Activated naive CD8-positive, alpha-beta T cell treated with anti-CD3 and anti-CD28 coated beads for 36 hours (primary cell): ENCODE measurements around the gene CEP104. TPM values are rescaled to one million over a fixed set of nuclear protein-coding genes. Genes with fewer than 3 reads are reported as not detected.

Experiments
- DNase-seq: peaks from one replicate; pipeline ENCODE4 v3.0.0; 2021
- H3K27ac Mint-ChIP-seq: one replicate; pipeline ENCODE4 v1.8.0; 2022; ENCODE audit warnings: mild to moderate bottlenecking, moderate library complexity, mixed read lengths
- H3K27me3 Mint-ChIP-seq: one replicate; pipeline ENCODE4 v1.8.0; 2022; ENCODE audit warnings: mild to moderate bottlenecking, mixed read lengths
- H3K36me3 Mint-ChIP-seq: one replicate; pipeline ENCODE4 v1.8.0; 2021; ENCODE audit warnings: mild to moderate bottlenecking, mixed read lengths
- H3K4me1 Mint-ChIP-seq: one replicate; pipeline ENCODE4 v1.8.0; 2021; ENCODE audit warnings: mixed read lengths
- H3K4me3 Mint-ChIP-seq: one replicate; pipeline ENCODE4 v1.8.0; 2022; ENCODE audit warnings: mild to moderate bottlenecking, moderate library complexity, mixed read lengths
- H3K9me3 Mint-ChIP-seq: one replicate; pipeline ENCODE4 v1.8.0; 2022; ENCODE audit warnings: mixed read lengths
- total RNA-seq, 2 experiments: library from RNA; stranded (reverse); gene quantifications; one replicate each; pipeline ENCODE4 v1.2.3, GENCODE V29; 2021

The CEP104 gene
- total RNA-seq, 2 experiments from 2014 or later, result 28.8 to 40.1 TPM

GRCh38 chr1:3834701-3835100, 22.3 kb downstream of the CEP104 start:
- H3K4me1 Mint-ChIP-seq, result no peaks in the 10 kb centered on the region
- H3K27me3 Mint-ChIP-seq, result no peaks in the 10 kb centered on the region
- DNase-seq, result no peak
- no peak overlapping the region for H3K27ac Mint-ChIP-seq
- peaks cover 6% of the 10 kb centered on the region for H3K9me3 Mint-ChIP-seq
- H3K4me3 Mint-ChIP-seq, result no peak overlapping the region
- H3K36me3 Mint-ChIP-seq, result peaks cover 40% of the 10 kb centered on the region

- DNase-seq, result no peak
- no peaks in the 10 kb centered on the region for H3K27me3 Mint-ChIP-seq
- no peak overlapping the region for H3K4me3 Mint-ChIP-seq
- H3K4me1 Mint-ChIP-seq, result no peaks in the 10 kb centered on the region
- H3K27ac Mint-ChIP-seq, result no peak overlapping the region
- H3K9me3 Mint-ChIP-seq, result no peaks in the 10 kb centered on the region
- peaks cover 10% of the 10 kb centered on the region for H3K36me3 Mint-ChIP-seq
These were observed 25.3 kb downstream of the CEP104 start for GRCh38 chr1:3831689-3832088.

DNA sequence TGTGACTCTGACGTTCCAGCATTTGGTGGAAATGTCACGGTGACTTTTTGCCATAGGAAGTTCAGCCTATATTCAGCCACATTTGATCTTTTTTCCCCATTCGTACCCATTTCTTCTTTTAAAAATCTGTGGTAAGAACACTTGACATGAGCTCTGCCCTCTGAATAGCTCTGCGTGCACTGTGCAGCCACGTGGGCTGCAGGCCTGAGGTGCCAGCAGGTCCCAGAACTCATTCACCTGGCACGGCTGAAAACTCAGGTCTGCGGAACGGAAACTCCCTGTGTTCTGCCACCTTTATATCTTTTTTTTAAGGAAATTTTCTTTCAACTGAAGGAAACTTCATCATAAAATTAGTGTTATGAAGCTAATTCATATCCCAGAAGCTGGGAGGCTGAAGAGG, 28.6 kb downstream of the CEP104 start:
- no peak for DNase-seq
- H3K9me3 Mint-ChIP-seq, result no peaks in the 10 kb centered on the region
- H3K27ac Mint-ChIP-seq, result no peak overlapping the region
- no peaks in the 10 kb centered on the region for H3K4me1 Mint-ChIP-seq
- H3K27me3 Mint-ChIP-seq, result no peaks in the 10 kb centered on the region
- H3K36me3 Mint-ChIP-seq, result peaks cover 13% of the 10 kb centered on the region
- H3K4me3 Mint-ChIP-seq, result no peak overlapping the region

GRCh38 chr1:3827813-3828307, 29.2 kb downstream of the CEP104 start:
- no peak overlapping the region for H3K27ac Mint-ChIP-seq
- H3K4me1 Mint-ChIP-seq, result no peaks in the 10 kb centered on the region
- peaks cover 10% of the 10 kb centered on the region for H3K36me3 Mint-ChIP-seq

GRCh38 chr1:3825356-3825755, 31.7 kb downstream of the CEP104 start:
- Mint-ChIP-seq H3K27ac (no peak overlapping the region), H3K4me3 (no peak overlapping the region), H3K9me3 (no peaks in the 10 kb centered on the region), H3K4me1 (no peaks in the 10 kb centered on the region), H3K36me3 (peaks cover 6% of the 10 kb centered on the region), H3K27me3 (no peaks in the 10 kb centered on the region)
- DNase-seq, result no peak

More at GRCh38 chr1:3827813-3828307, 29.2 kb downstream of the CEP104 start:
- no peak for DNase-seq
- H3K27me3 Mint-ChIP-seq, result no peaks in the 10 kb centered on the region
- H3K9me3 Mint-ChIP-seq, result no peaks in the 10 kb centered on the region
- no peak overlapping the region for H3K4me3 Mint-ChIP-seq

DNA sequence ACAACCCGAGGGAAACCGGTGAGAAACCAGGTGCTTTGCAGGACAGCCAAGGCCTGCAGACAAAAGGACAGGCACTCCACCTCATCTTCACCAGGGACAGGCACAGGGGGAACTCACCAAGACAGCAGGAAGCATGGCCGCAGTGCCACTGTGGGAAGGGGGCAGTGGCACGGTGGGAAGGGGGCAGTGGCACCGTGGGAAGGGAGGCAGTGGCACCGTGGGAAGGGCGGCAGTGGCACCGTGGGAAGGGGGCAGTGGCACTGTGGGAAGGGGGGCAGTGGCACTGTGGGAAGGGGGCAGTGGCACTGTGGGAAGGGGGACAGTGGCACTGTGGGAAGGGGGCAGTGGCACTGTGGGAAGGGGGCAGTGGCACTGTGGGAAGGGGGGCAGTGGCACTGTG, 32.4 kb downstream of the CEP104 start:
- Mint-ChIP-seq H3K27ac (no peak overlapping the region), H3K36me3 (peaks cover 6% of the 10 kb centered on the region), H3K4me1 (no peaks in the 10 kb centered on the region), H3K4me3 (no peak overlapping the region), H3K9me3 (no peaks in the 10 kb centered on the region), H3K27me3 (no peaks in the 10 kb centered on the region)
- DNase-seq, result no peak

- no peak for DNase-seq
- peaks cover 9% of the 10 kb centered on the region for H3K36me3 Mint-ChIP-seq
- H3K27me3 Mint-ChIP-seq, result no peaks in the 10 kb centered on the region
- no peaks in the 10 kb centered on the region for H3K4me1 Mint-ChIP-seq
- no peaks in the 10 kb centered on the region for H3K9me3 Mint-ChIP-seq
- H3K4me3 Mint-ChIP-seq, result no peak overlapping the region
- no peak overlapping the region for H3K27ac Mint-ChIP-seq
These were observed 34.6 kb downstream of the CEP104 start for GRCh38 chr1:3822421-3822820.

- DNase-seq, result no peak
- no peak overlapping the region for H3K27ac Mint-ChIP-seq
- no peaks in the 10 kb centered on the region for H3K27me3 Mint-ChIP-seq
- H3K4me1 Mint-ChIP-seq, result no peaks in the 10 kb centered on the region
- no peak overlapping the region for H3K4me3 Mint-ChIP-seq
- peaks cover 10% of the 10 kb centered on the region for H3K36me3 Mint-ChIP-seq
- no peaks in the 10 kb centered on the region for H3K9me3 Mint-ChIP-seq
These were observed 35.1 kb downstream of the CEP104 start for GRCh38 chr1:3821908-3822307.

GRCh38 chr1:3821447-3821846, 35.6 kb downstream of the CEP104 start:
- Mint-ChIP-seq H3K4me1 (no peaks in the 10 kb centered on the region), H3K27ac (no peak overlapping the region), H3K36me3 (peaks cover 10% of the 10 kb centered on the region), H3K27me3 (no peaks in the 10 kb centered on the region), H3K9me3 (no peaks in the 10 kb centered on the region), H3K4me3 (no peak overlapping the region)
- DNase-seq, result no peak

GRCh38 chr1:3821004-3821403, 36.0 kb downstream of the CEP104 start:
- Mint-ChIP-seq H3K9me3 (no peaks in the 10 kb centered on the region), H3K4me3 (no peak overlapping the region), H3K4me1 (no peaks in the 10 kb centered on the region), H3K27ac (no peak overlapping the region), H3K36me3 (peaks cover 10% of the 10 kb centered on the region), H3K27me3 (no peaks in the 10 kb centered on the region)
- no peak for DNase-seq

DNA sequence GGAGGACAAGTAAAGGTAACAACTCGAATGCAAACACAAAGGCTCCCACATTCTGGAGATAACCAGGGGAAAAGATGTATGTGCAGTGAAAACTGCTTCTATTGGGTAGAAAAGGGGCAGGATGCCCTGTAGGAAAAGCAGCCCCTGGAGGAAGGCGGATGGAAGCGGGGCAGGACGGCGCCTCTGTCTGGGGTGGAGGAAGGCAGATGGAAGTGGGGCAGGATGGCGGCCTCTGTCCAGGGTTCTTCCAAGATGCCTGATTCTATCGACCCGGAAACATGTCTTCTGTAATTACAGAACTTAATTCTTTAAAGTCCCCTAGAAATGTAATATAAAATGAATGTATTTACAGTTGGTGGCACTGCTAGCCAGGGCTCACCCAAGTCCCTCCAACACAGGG, 36.7 kb downstream of the CEP104 start:
- Mint-ChIP-seq H3K9me3 (no peaks in the 10 kb centered on the region), H3K27me3 (no peaks in the 10 kb centered on the region), H3K36me3 (peaks cover 7% of the 10 kb centered on the region), H3K4me1 (no peaks in the 10 kb centered on the region), H3K27ac (no peak overlapping the region), H3K4me3 (no peak overlapping the region)
- DNase-seq, result no peak

- no peak overlapping the region for H3K27ac Mint-ChIP-seq
- no peaks in the 10 kb centered on the region for H3K9me3 Mint-ChIP-seq
- peaks cover 7% of the 10 kb centered on the region for H3K36me3 Mint-ChIP-seq
- no peaks in the 10 kb centered on the region for H3K27me3 Mint-ChIP-seq
- DNase-seq, result no peak
- no peak overlapping the region for H3K4me3 Mint-ChIP-seq
- no peaks in the 10 kb centered on the region for H3K4me1 Mint-ChIP-seq
These were observed 37.2 kb downstream of the CEP104 start for GRCh38 chr1:3819771-3820200.

- H3K4me3 Mint-ChIP-seq, result no peak overlapping the region
- H3K9me3 Mint-ChIP-seq, result no peaks in the 10 kb centered on the region
- no peak for DNase-seq
- H3K27me3 Mint-ChIP-seq, result no peaks in the 10 kb centered on the region
- no peaks in the 10 kb centered on the region for H3K4me1 Mint-ChIP-seq
- peak overlapping the region; percentile 46 for H3K27ac Mint-ChIP-seq
- H3K36me3 Mint-ChIP-seq, result peaks cover 4% of the 10 kb centered on the region
These were observed 39.0 kb downstream of the CEP104 start for GRCh38 chr1:3817821-3818597.

GRCh38 chr1:3817138-3817740, 39.8 kb downstream of the CEP104 start:
- no peak for DNase-seq
- Mint-ChIP-seq H3K4me3 (no peak overlapping the region), H3K27ac (no peak overlapping the region), H3K27me3 (no peaks in the 10 kb centered on the region), H3K36me3 (peaks cover 4% of the 10 kb centered on the region), H3K9me3 (no peaks in the 10 kb centered on the region), H3K4me1 (no peaks in the 10 kb centered on the region)

DNA sequence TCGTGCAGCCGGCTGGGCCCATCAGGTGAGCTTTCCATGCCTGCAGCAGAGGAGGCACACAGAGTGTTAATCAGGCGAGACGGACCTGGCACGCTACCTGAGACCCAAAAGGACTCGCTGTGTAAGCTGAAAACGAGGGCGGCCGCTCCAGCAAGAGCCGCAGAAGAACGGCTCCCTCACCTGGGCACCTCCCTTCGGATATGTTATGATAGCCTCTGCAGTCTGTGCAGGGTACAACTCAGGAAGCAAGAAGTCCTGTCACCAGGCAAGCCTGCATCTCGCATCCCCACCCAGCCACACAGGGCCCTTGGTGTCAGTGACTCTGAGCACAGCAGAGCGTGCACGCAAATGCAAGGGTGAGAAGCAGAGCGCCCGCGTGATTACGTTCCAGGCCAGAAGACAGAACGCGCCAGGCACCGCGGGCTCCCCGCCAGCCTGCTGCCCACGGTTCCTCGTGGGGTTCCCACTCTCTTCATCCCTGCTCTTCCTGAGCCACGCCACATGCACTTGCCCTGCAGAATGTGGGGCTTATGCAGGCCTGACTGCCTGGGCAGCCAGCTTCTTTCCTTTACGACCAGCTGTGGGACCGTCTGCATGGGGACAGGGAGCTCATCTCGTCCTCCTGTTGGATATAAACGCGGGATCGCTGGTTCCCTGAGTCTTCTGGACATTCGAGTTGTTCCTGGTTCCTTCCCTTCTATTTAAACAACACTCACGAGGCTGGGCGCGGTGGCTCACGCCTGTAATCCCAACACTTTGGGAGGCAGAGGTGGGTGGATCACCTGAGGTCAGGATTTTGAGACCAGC, 40.5 kb downstream of the CEP104 start:
- peaks cover 4% of the 10 kb centered on the region for H3K36me3 Mint-ChIP-seq
- H3K4me1 Mint-ChIP-seq, result no peaks in the 10 kb centered on the region
- no peak for DNase-seq
- H3K4me3 Mint-ChIP-seq, result no peak overlapping the region
- no peaks in the 10 kb centered on the region for H3K9me3 Mint-ChIP-seq
- H3K27ac Mint-ChIP-seq, result no peak overlapping the region
- H3K27me3 Mint-ChIP-seq, result no peaks in the 10 kb centered on the region
